GM18502 (cell line): Measurements from ENCODE around the gene NMNAT2.
"Not testable (repeated sequence)": the region's sequence is repeated elsewhere in the genome, so short reads cannot be mapped to it uniquely, and the experiment has no call there.

Experiments
- ATAC-seq: cut with Tn5 transposase; IDR thresholded peaks from one replicate; pipeline ENCODE4 v1.9.1; 2021; ENCODE audit warnings: mild to moderate bottlenecking; ENCODE audit not compliant: unreplicated experiment, poor library complexity

The NMNAT2 gene

GRCh38 chr1:183417772-183418491 lies at the start of gene NMNAT2:
Gene NMNAT2, minus strand, starts transcription at chr1:183418380. Its CDS starts 113 bp downstream, at chr1:183418267.
- no peak for ATAC-seq

- no peak for ATAC-seq
These were observed 49.5 kb upstream of the NMNAT2 start for GRCh38 chr1:183467687-183468086.

- ATAC-seq = no peak
These were observed 48.6 kb upstream of the NMNAT2 start for GRCh38 chr1:183466781-183467180.

GRCh38 chr1:183463566-183463965 lies 45.4 kb upstream of the NMNAT2 start:
- no peak for ATAC-seq

- ATAC-seq = no peak
These were observed 43.2 kb upstream of the NMNAT2 start for GRCh38 chr1:183461350-183461749.

GRCh38 chr1:183460596-183460995 lies 42.4 kb upstream of the NMNAT2 start:
- no peak for ATAC-seq

- no peak for ATAC-seq
These were observed 39.3 kb upstream of the NMNAT2 start for GRCh38 chr1:183457449-183457848.

- ATAC-seq = no peak
These were observed 38.6 kb upstream of the NMNAT2 start for GRCh38 chr1:183456826-183457225.

- no peak for ATAC-seq
These were observed 36.2 kb upstream of the NMNAT2 start for GRCh38 chr1:183454377-183454776.

- no peak for ATAC-seq
These were observed 31.9 kb upstream of the NMNAT2 start for GRCh38 chr1:183450093-183450492.

- ATAC-seq = no peak
These were observed 31.1 kb upstream of the NMNAT2 start for GRCh38 chr1:183449223-183449770.

- no peak for ATAC-seq
These were observed 26.1 kb upstream of the NMNAT2 start for GRCh38 chr1:183444243-183444642.

- no peak for ATAC-seq
These were observed 25.3 kb upstream of the NMNAT2 start for GRCh38 chr1:183443466-183443865.

- ATAC-seq = no peak
These were observed 24.8 kb upstream of the NMNAT2 start for GRCh38 chr1:183443011-183443410.

- no peak for ATAC-seq
These were observed 19.9 kb upstream of the NMNAT2 start for GRCh38 chr1:183438060-183438459.

GRCh38 chr1:183435497-183435896 lies 17.3 kb upstream of the NMNAT2 start:
- no peak for ATAC-seq

GRCh38 chr1:183433703-183434102 lies 15.5 kb upstream of the NMNAT2 start:
- no peak for ATAC-seq

- no peak for ATAC-seq
These were observed 14.3 kb upstream of the NMNAT2 start for GRCh38 chr1:183432548-183432875.

GRCh38 chr1:183431840-183432547 lies 13.8 kb upstream of the NMNAT2 start:
- ATAC-seq = no peak

GRCh38 chr1:183427591-183427990 lies 9.4 kb upstream of the NMNAT2 start:
- ATAC-seq = not testable (repeated sequence)

GRCh38 chr1:183424691-183425090 lies 6.5 kb upstream of the NMNAT2 start:
- ATAC-seq = no peak

GRCh38 chr1:183423541-183423940 lies 5.4 kb upstream of the NMNAT2 start:
- no peak for ATAC-seq
